H9 (cell line): ENCODE results near the gene CTLA4. TPM values are rescaled to one million over a fixed set of nuclear protein-coding genes. Genes with fewer than 3 reads are reported as not detected.

Experiments used
- DNase-seq: peaks from one replicate; pipeline ENCODE4 v3.0.0-alpha.2; 2017
- H2AFZ ChIP-seq: one replicate; pipeline ENCODE4 v1.6.1; 2013; ENCODE audit warnings: mild to moderate bottlenecking, low read length, control low read depth, moderate library complexity
- H2AK5ac ChIP-seq: 2 replicates; pipeline ENCODE4 v1.6.1; 2013; ENCODE audit warnings: low read length, control low read depth, mixed read lengths; ENCODE audit not compliant: insufficient read length
- H2BK120ac ChIP-seq: one replicate; pipeline ENCODE4 v1.6.1; 2013; ENCODE audit warnings: low read depth, mild to moderate bottlenecking, low read length, control low read depth, inconsistent platforms; ENCODE audit not compliant: poor library complexity, severe bottlenecking
- H2BK12ac ChIP-seq: 2 replicates; pipeline ENCODE4 v1.6.1; 2013; ENCODE audit warnings: low read length, control low read depth, mixed read lengths, low read depth; ENCODE audit not compliant: insufficient read length
- H2BK15ac ChIP-seq: 2 replicates; pipeline ENCODE4 v1.6.1; 2013; ENCODE audit warnings: low read depth, low read length, control low read depth
- H2BK20ac ChIP-seq: one replicate; pipeline ENCODE4 v1.6.1; 2013; ENCODE audit warnings: low read depth, mild to moderate bottlenecking, low read length, control low read depth, inconsistent platforms; ENCODE audit not compliant: poor library complexity, severe bottlenecking
- H2BK5ac ChIP-seq: 2 replicates; pipeline ENCODE4 v1.6.1; 2013; ENCODE audit warnings: low read length, control low read depth, mixed read lengths; ENCODE audit not compliant: insufficient read length
- H3K14ac ChIP-seq: 2 replicates; pipeline ENCODE4 v1.6.1; 2013; ENCODE audit warnings: low read length, control low read depth; ENCODE audit not compliant: insufficient read depth
- H3K18ac ChIP-seq: 2 replicates; pipeline ENCODE4 v1.6.1; 2013; ENCODE audit warnings: low read depth, mild to moderate bottlenecking, mixed read lengths, low read length, control low read depth; ENCODE audit not compliant: insufficient read length
- H3K23ac ChIP-seq: 2 replicates; pipeline ENCODE4 v1.6.1; 2013; ENCODE audit warnings: low read length, control low read depth, mixed read lengths, low read depth; ENCODE audit not compliant: insufficient read length
- H3K23me2 ChIP-seq: 2 replicates; pipeline ENCODE4 v1.6.1; 2013; ENCODE audit warnings: low read depth, mild to moderate bottlenecking, mixed read lengths, low read length, control low read depth; ENCODE audit not compliant: insufficient read length, poor library complexity, severe bottlenecking
- H3K27ac ChIP-seq: 2 replicates; pipeline ENCODE4 v1.5.1; 2013; ENCODE audit warnings: low read length, control low read depth, mixed read lengths, low read depth; ENCODE audit not compliant: insufficient read length
- H3K27me3 ChIP-seq: 2 replicates; pipeline ENCODE4 v1.6.1; 2013; ENCODE audit warnings: low read length, control low read depth, inconsistent platforms; ENCODE audit not compliant: insufficient read depth
- H3K4ac ChIP-seq: 2 replicates; pipeline ENCODE4 v1.6.1; 2013; ENCODE audit warnings: low read depth, mild to moderate bottlenecking, control low read depth, inconsistent platforms, low read length, moderate library complexity
- H3K4me1 ChIP-seq: 2 replicates; pipeline ENCODE4 v1.6.1; 2013; ENCODE audit warnings: low read length, control low read depth, inconsistent platforms; ENCODE audit not compliant: insufficient read depth
- H3K4me2 ChIP-seq: 2 replicates; pipeline ENCODE4 v1.6.1; 2013; ENCODE audit warnings: low read length, control low read depth, mixed read lengths; ENCODE audit not compliant: insufficient read length, insufficient read depth
- H3K56ac ChIP-seq: 2 replicates; pipeline ENCODE4 v1.6.1; 2013; ENCODE audit warnings: low read depth, mild to moderate bottlenecking, mixed read lengths, low read length, control low read depth; ENCODE audit not compliant: insufficient read length
- H3K79me1 ChIP-seq: 2 replicates; pipeline ENCODE4 v1.6.1; 2013; ENCODE audit warnings: low read depth, mild to moderate bottlenecking, moderate library complexity, low read length, control low read depth, inconsistent platforms; ENCODE audit not compliant: insufficient read depth, poor library complexity, severe bottlenecking
- H3K79me2 ChIP-seq: 2 replicates; pipeline ENCODE4 v1.6.1; 2013; ENCODE audit warnings: low read length, control low read depth, inconsistent platforms; ENCODE audit not compliant: insufficient read depth
- H3K9ac ChIP-seq: 2 replicates; pipeline ENCODE4 v1.6.1; 2013; ENCODE audit warnings: low read length, control low read depth, mixed read lengths; ENCODE audit not compliant: insufficient read length; ENCODE audit errors: extremely low read depth
- H3K9me3 ChIP-seq: one replicate; pipeline ENCODE4 v1.6.1; 2013; ENCODE audit warnings: low read depth, low read length, inconsistent platforms; ENCODE audit not compliant: control insufficient read depth
- H3T11ph ChIP-seq: one replicate; pipeline ENCODE4 v1.6.1; 2013; ENCODE audit warnings: mild to moderate bottlenecking, low read length, control low read depth, inconsistent platforms
- H4K20me1 ChIP-seq: one replicate; pipeline ENCODE4 v1.6.1; 2013; ENCODE audit not compliant: control insufficient read depth, insufficient read length, insufficient read depth
- H4K5ac ChIP-seq: 2 replicates; pipeline ENCODE4 v1.6.1; 2013; ENCODE audit warnings: low read depth, mild to moderate bottlenecking, mixed read lengths, low read length, control low read depth; ENCODE audit not compliant: insufficient read length
- H4K8ac ChIP-seq: replicated peaks from 2 replicates; pipeline ENCODE4 v1.6.1; 2013; ENCODE audit warnings: low read length, control low read depth, mixed read lengths, low read depth; ENCODE audit not compliant: insufficient read length
- H4K91ac ChIP-seq: 2 replicates; pipeline ENCODE4 v1.6.1; 2013; ENCODE audit warnings: low read depth, mild to moderate bottlenecking, moderate library complexity, mixed read lengths, low read length, control low read depth; ENCODE audit not compliant: insufficient read length
- H3K27ac Mint-ChIP-seq, 3 experiments: 2 replicates in 2 of 3; 3 replicates in 1 of 3; pipeline ENCODE4 v1.8.0; 2020 to 2021; ENCODE audit warnings: mixed read lengths in 3 of 3, mild to moderate bottlenecking in 1 of 3, moderate library complexity in 1 of 3
- H3K27me3 Mint-ChIP-seq: 2 replicates; pipeline ENCODE4 v1.8.0; 2021; ENCODE audit warnings: low read depth, mild to moderate bottlenecking, moderate library complexity, mixed read lengths
- H3K36me3 Mint-ChIP-seq, 3 experiments: 2 replicates in 2 of 3; 3 replicates in 1 of 3; pipeline ENCODE4 v1.8.0; 2020 to 2021; ENCODE audit warnings: low read depth in 3 of 3, mixed read lengths in 3 of 3; ENCODE audit not compliant: insufficient read depth in 1 of 3
- H3K4me1 Mint-ChIP-seq, 2 experiments: 2 replicates each; pipeline ENCODE4 v1.8.0; 2020; ENCODE audit warnings: mixed read lengths in 2 of 2
- H3K4me3 Mint-ChIP-seq, 2 experiments: 2 replicates in 1 of 2; 3 replicates in 1 of 2; pipeline ENCODE4 v1.8.0; 2020 to 2021; ENCODE audit warnings: mild to moderate bottlenecking in 2 of 2, mixed read lengths in 2 of 2, moderate library complexity in 1 of 2
- H3K9me3 Mint-ChIP-seq, 2 experiments: 2 replicates in 1 of 2; 3 replicates in 1 of 2; pipeline ENCODE4 v1.8.0; 2020; ENCODE audit warnings: mild to moderate bottlenecking in 2 of 2, mixed read lengths in 2 of 2, moderate library complexity in 1 of 2
- WGBS: extraction: QIAGEN DNeasy Blood & Tissue Kit; methylation state at CpG from one replicate; pipeline ENCODE4 v1.1.7; 2013; ENCODE audit warnings: missing lambda C conversion rate, low lambda C conversion rate, mixed read lengths; ENCODE audit not compliant: insufficient read length; ENCODE audit errors: extremely low coverage; 5-methylcytosine and 5-hydroxymethylcytosine counted together
- total RNA-seq: library from RNA; stranded (reverse); gene quantifications from 2 replicates; pipeline ENCODE4 v1.2.1, GENCODE V29; 2021
- TF ChIP-seq, protein P1 (sequence below): fragments of 200-600 bp; sonication (generic); conservative IDR thresholded peaks from 3 replicates; pipeline ENCODE4 v1.8.0; 2021; ENCODE audit warnings: antibody characterized with exemption, mild to moderate bottlenecking

CTLA4 gene
- total RNA-seq, 1 experiment from 2014 or later, result not detected

DNA sequence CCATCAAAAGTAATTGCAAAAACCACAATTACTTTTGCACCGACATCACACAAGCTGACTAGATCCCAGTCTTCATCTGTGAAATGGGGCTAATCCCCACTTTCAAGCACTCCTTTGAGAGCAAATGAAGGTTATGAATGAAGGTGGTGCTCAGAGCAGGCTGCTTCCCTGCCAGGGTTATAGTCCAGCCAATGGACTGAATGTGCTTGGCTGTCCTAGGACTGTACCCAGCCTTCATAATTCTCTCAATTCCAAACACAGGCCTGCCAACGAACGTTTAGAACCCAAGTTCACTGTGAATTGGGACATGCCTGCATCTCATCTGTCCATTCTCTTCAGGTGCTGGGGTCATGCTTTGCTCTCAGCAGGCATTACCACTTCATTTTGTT, 41.2 kb downstream of the CTLA4 start:
- Histone ChIP-seq H3K79me1 (no peaks in the 10 kb centered on the region), H3K56ac (no peak overlapping the region), H2BK12ac (no peak overlapping the region), H3K23ac (no peak overlapping the region), H4K91ac (no peak overlapping the region), H2BK120ac (no peak overlapping the region), H4K5ac (no peak overlapping the region), H3K9ac (no peak overlapping the region), H2BK5ac (no peak overlapping the region), H2BK20ac (no peak overlapping the region), H3K4me2 (no peak overlapping the region), H3K18ac (no peak overlapping the region), H3K27me3 (no peaks in the 10 kb centered on the region), H3T11ph (no peak overlapping the region), H2AK5ac (no peak overlapping the region), H3K27ac (no peak overlapping the region), H4K20me1 (no peaks in the 10 kb centered on the region), H3K23me2 (no peaks in the 10 kb centered on the region), H3K79me2 (no peaks in the 10 kb centered on the region), H3K9me3 (no peaks in the 10 kb centered on the region), H3K14ac (no peak overlapping the region), H2BK15ac (no peak overlapping the region), H3K4ac (no peak overlapping the region), H4K8ac (no peak overlapping the region), H3K4me1 (peaks cover 5% of the 10 kb centered on the region; the same call in 1 of the 2 replicates), H2AFZ (no peak overlapping the region)
- no peaks in the 10 kb centered on the region for H3K9me3 Mint-ChIP-seq
- no peaks in the 10 kb centered on the region for H3K36me3 Mint-ChIP-seq
- H3K27me3 Mint-ChIP-seq, result no peaks in the 10 kb centered on the region
- TF ChIP-seq, protein P1, sequence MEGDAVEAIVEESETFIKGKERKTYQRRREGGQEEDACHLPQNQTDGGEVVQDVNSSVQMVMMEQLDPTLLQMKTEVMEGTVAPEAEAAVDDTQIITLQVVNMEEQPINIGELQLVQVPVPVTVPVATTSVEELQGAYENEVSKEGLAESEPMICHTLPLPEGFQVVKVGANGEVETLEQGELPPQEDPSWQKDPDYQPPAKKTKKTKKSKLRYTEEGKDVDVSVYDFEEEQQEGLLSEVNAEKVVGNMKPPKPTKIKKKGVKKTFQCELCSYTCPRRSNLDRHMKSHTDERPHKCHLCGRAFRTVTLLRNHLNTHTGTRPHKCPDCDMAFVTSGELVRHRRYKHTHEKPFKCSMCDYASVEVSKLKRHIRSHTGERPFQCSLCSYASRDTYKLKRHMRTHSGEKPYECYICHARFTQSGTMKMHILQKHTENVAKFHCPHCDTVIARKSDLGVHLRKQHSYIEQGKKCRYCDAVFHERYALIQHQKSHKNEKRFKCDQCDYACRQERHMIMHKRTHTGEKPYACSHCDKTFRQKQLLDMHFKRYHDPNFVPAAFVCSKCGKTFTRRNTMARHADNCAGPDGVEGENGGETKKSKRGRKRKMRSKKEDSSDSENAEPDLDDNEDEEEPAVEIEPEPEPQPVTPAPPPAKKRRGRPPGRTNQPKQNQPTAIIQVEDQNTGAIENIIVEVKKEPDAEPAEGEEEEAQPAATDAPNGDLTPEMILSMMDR, result no peak
- DNase-seq, result no peak
- no peak overlapping the region for H3K4me3 Mint-ChIP-seq
- H3K27ac Mint-ChIP-seq, result no peak overlapping the region
- WGBS, result no CpG with 5 or more reads among the region's 3 CpGs
- H3K4me1 Mint-ChIP-seq, result peaks cover 0 to 5% of the 10 kb centered on the region in 2 experiments; a peak in 2 of 4 replicates
